Measurements from ENCODE around the gene ANKRD36.
"Not testable (repeated sequence)": the region's sequence is repeated elsewhere in the genome, so short reads cannot be mapped to it uniquely, and the experiment has no call there.

Gene ANKRD36
- total RNA-seq, result 143 to 258 (median 224) reads per million in 4 donors

GRCh38 chr2:97113050-97113881, at the start of gene ANKRD36:
TSS of gene ANKRD36 (plus strand) at chr2:97113153. CDS start at chr2:97113740, 587 bp downstream.
- peak; percentile 64 to 92 (median 75) for DNase-seq

DNA sequence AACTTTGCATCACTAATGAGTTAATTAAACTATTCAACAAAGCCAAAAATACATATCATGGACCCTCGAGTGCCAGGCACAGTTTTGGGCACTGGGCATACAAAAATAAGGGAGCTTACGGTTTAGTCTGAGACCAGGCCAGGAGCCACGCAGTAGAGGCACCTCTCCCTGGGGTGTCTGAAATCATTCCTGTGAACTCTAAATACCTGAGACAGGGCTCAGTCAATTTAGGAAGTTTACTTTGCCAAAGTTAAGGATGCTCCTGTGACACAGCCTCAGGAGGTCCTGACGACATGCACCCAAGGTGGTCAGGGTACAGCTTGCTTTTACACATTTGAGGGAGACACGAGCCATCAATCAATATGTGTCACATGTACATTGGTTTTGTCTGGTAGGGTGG, 46.9 kb upstream of the ANKRD36 start:
- DNase-seq, result not testable (repeated sequence)

DNA sequence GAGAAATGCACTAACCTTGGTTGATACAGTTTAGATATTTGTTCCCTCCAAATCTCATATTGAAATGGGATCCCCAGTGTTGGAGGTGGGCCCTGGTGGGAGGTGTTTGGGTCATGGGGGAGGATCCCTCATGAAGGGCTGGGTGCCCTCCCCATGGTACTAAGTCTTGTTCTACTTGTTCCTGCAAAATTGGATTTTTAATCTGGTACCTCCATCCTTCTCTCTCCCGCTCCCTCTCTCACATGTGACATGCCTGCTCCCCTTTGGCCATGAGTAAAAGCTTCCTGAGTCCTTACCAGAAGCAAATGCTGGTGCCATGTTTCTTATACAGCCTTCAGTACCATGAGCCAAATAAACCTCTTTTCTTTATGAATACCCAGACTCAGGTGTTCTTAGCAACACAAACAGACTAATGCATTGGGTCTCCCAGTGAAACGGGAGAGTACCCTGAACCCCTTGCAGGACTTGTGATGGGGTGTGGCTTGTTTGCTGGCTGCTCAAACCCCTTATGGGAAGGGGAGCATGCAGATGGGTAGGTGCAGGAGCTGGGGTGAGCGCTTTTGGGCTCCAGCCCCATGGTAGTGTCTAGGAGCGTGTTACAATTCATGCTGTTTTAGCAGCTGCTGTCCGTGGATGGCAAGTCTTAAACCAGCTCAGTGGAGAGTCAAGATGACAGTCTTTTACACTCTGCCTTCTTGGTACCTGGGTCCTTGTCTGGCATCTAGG, 45.5 kb upstream of the ANKRD36 start:
- no peak for DNase-seq

- no peak for DNase-seq
Observed at GRCh38 chr2:97068074-97068473, 44.9 kb upstream of the ANKRD36 start.

- DNase-seq, result not testable (repeated sequence)
Observed at GRCh38 chr2:97068722-97069121, 44.2 kb upstream of the ANKRD36 start.

GRCh38 chr2:97070915-97071314, 42.0 kb upstream of the ANKRD36 start:
- not testable (repeated sequence) for DNase-seq

GRCh38 chr2:97077213-97077612, 35.7 kb upstream of the ANKRD36 start:
- DNase-seq, result not testable (repeated sequence)

DNA sequence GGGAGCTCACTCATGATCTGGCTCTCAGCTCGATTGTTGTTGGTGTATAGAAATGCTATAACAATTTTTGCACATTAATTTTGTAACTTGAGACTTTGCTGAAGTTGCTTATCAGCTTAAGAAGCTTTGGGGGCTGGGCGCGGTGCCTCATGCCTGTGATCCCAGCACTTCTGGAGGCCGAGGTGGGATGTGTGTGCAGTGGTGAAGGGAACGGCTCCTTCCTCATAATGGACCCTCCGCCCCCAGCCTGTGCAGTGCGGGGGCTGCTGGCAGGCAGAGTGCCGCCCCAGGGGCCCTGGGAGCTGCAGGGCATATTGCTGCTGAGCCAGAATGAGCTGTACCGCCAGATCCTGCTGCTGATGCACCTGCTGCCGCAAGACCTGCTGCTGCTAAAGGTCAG, 32.1 kb upstream of the ANKRD36 start:
- not testable (repeated sequence) for DNase-seq

- not testable (repeated sequence) for DNase-seq
Observed at GRCh38 chr2:97082206-97082605, 30.7 kb upstream of the ANKRD36 start.

GRCh38 chr2:97083516-97083915, 29.4 kb upstream of the ANKRD36 start:
- DNase-seq, result not testable (repeated sequence)

GRCh38 chr2:97085093-97085492, 27.9 kb upstream of the ANKRD36 start:
- not testable (repeated sequence) for DNase-seq

GRCh38 chr2:97088706-97089105, 24.2 kb upstream of the ANKRD36 start:
- DNase-seq, result not testable (repeated sequence)

DNA sequence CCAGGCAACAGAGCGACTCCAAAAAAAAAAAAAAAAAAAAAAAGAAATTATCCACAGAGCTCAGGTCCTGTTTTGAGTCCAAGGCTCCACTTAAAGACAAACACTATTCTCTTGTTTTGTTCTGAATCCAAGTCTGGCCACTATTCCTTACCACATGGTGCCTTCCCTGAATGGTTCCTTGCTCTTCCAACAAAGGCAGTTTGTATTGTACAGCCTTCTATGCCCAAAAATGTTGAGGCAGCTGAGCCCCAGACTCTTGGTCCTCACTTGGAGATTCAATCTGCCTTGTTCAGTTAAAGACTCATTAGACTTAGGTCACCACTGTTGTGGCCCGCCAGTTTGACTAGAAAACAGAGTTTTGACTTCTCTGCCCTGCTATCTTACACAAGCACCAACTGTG, 20.0 kb upstream of the ANKRD36 start:
- DNase-seq, result not testable (repeated sequence)

DNA sequence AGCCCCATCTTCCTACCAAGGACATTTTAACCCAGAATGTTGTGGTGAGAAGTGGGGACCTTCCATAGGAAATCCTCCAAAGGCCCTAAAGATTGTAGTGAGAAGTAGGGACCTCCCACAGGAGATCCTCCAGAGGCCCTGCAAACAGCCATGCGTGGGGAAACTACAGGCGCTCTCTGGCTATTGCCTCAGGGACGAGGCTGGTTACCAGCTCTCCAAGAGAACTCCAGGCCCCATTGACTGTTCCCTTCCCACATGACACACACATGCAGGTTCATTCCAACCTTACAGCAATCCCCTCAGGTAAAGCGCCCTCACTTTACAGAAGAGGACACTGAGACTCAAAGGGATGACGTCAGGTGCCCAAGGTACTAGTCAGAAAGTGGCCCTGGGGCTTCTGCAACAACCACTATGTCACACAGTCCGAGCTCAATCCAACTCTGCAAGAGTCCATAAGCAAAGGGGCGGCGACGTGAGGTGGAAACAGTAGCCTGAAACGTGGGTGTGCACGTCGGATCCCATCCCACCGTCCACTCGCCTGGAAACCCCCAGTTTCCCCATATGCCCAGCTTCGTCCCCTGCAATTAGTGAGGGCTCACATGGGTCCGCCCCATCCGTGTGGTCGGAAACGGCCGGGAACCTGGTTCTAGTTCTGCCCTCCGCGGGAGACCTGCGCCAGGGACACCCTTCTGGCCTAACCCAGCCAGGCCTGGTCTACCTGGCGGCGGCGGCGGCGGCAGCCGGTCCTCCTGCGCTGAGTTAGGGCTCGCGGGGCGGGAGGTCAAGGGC, 18.8 kb upstream of the ANKRD36 start:
- DNase-seq, result not testable (repeated sequence)

DNA sequence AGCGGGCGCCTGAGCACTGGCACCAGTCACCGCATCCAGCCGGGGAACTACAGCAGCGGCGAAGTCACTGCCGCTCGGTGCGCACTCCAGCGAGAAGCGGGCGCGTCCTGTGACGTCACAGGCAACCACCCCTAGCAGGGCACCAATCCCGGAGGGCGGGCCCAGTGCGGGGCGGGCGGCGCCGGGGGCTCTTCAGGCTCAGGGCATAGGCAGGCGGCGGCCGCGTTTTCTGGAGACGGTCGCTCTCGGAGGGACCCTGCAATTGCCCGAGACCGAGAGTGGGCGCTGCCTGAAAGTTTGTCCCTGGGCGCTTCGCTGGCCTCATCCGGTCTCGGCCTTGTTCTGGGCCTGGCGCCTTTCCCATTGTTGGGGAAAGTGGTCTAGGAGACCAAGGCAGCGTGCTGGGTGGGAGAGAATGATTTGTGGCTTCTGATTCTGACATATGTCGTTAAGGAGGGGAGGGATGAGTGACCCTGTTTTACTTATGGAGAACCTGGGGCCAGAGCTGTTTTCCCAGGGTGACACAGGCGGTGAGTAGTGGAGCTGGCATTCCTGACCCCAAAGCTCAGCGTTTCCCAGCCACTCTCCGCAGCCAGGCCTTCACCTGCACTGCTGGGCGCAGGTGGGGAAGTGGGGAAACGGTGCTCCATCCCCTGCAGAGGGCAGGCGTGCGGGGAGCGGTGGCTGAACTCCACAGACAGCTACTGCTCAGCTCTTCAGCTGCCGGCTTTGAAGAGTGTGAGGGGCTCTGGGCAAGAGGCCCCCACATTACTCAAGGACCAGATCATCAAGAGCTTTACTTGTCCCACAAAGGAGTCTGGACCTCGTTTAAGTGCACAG, 18.0 kb upstream of the ANKRD36 start, which contains the start of gene FAHD2B:
FAHD2B (minus strand) TSS at position 111 of the 840 bp plus-strand sequence. CDS start 3,176 bp downstream, outside the sequence.
- peak; percentile 66 to 85 (median 81) for DNase-seq

DNA sequence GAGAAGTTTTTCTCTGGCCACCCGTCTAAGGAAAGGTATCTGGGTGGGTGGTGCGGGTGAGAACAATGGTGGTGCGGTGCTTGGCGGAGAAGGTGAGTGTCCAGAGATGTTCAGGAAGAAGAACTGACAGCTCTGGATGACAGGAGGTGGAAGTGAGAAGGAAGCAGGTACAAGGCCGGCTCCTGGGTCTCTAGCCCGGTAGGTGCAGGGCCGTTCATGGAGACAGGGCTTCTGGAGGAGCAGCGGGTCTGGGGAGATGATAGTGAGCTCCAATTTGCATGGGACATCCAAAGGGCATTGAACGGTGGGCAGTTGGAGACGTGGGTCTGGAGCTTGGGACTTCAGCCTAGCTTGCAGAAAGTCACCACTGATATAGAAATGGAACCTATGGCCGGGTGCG, 17.3 kb upstream of the ANKRD36 start:
- DNase-seq, result no peak

DNA sequence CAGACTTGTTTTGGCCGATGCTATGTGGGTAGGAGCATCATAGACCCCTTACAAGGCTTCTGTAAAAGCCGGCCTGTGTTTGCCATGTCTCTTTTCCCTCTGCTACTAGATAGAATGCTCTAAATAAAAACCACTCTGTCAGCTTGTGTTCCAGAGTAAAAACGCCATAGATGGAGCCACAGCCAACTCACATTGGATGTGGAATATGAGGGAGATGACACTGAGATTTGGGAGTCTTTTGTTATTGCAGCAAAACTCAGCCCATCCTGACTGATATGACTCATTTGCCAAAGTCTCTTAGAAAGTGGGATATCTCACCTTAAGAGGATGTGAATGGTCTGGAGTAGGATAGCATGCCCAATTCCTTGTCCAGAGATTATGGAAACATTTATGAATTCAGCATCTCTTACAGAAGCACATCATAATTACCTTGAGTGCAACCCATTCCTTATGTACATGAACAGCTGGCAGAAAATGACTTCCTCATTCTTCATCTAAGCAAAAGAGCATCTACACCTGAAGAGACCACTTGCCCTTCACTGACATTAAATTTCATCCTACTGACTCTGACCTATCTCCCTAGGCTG, 14.1 kb upstream of the ANKRD36 start:
- DNase-seq, result not testable (repeated sequence)

DNA sequence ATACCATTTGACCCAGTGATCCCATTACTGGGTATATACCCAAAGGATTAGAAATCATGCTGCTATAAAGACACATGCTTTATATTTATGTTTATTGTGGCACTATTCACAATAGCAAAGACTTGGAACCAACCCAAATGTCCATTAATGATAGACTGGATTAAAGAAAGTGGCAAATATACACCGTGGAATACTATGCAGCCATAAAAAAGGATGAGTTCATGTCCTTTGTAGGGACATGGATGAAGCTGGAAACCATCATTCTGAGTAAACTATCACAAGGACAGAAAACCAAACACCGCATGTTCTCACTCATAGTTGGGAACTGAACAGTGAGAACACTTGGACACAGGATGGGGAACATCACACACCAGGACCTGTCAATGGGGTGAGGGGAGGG, 6.1 kb upstream of the ANKRD36 start:
- DNase-seq, result not testable (repeated sequence)

DNA sequence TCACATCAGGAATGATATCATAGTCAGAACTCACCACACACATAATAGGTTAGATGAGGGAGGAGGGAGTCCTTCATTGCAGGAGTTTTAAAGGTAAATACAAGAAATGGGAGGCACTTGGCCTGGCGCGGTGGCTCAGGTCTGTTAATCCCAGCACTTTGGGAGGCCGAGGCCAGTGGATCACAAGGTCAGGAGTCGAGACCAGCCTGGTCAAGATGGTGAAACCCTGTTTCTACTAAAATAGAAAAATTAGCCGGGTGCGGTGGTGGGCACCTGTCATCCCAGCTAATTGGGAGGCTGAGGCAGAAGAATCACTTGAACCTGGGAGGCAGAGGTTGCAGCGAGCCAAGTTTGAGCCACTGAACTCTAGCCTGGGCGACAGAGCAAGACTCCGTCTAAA, 1.7 kb upstream of the ANKRD36 start:
- not testable (repeated sequence) for DNase-seq

DNA sequence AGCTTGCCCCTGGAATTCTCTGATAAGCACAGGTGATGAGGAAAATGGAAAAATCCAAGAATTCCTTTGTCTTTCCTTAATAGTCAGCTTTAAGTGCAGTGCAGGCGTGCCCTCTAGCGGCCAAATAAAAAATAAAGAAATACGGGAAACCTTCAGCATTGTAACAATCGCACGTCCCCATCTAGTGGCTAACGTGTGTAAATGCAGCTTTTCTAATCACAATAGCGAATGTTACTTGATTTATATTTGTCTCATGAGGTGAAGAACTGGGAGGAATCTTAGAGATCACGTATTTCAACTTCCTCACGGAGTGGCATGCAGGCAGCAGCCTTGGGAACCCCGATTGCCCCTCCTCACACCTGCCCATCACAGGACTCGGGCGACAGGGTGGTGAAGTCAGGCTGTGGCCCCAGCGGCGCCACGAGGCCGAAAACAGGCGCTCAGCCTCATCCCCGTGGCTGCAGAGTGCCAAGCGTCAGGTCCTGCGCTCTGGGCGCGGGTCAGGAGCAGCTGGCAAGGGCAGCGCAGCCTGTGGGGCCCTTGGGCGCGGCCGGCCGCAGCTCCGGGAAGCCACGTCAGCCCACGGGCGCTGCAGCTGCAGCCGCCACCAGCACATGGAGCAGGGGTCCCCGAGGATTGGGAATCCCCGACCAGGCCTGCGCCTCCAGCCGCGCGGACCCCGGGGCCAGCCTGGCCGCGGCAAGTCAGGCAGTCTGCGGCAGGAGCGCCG, 468 bp upstream of the ANKRD36 start:
- peak; percentile 13 to 58 (median 46) for DNase-seq

DNA sequence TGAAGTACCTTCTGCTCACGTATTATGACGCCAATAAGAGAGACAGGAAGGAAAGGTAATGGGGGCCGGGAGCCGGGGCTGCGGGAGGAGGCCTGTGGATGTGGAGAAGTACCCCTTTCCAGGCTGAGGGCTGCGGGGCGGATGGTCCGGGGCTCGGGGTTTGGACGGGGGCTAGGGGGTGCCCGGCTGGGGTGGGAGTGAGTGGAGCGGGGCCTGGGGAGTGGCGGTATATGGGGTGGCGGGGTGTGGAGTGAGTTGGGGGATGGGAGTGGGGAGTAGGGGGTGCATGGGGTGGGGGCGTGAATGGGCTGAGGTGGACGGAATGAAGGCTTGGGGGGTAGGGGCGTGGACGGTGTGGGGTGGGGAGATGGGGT, 916 bp downstream of the ANKRD36 start:
- DNase-seq, result not testable (repeated sequence)
